ENCODE data around the gene HBZ.
"Not testable (repeated sequence)": the region's sequence is repeated elsewhere in the genome, so short reads cannot be mapped to it uniquely, and the experiment has no call there.

- TF ChIP-seq, protein P1, sequence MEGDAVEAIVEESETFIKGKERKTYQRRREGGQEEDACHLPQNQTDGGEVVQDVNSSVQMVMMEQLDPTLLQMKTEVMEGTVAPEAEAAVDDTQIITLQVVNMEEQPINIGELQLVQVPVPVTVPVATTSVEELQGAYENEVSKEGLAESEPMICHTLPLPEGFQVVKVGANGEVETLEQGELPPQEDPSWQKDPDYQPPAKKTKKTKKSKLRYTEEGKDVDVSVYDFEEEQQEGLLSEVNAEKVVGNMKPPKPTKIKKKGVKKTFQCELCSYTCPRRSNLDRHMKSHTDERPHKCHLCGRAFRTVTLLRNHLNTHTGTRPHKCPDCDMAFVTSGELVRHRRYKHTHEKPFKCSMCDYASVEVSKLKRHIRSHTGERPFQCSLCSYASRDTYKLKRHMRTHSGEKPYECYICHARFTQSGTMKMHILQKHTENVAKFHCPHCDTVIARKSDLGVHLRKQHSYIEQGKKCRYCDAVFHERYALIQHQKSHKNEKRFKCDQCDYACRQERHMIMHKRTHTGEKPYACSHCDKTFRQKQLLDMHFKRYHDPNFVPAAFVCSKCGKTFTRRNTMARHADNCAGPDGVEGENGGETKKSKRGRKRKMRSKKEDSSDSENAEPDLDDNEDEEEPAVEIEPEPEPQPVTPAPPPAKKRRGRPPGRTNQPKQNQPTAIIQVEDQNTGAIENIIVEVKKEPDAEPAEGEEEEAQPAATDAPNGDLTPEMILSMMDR (IDR thresholded peaks at IDR 0.05): not testable (repeated sequence)
- not testable (repeated sequence) for TF ChIP-seq POLR2A (IDR thresholded peaks at IDR 0.05)
These were observed 24.3 kb downstream of the HBZ start, which contains the start of gene HBA1 for GRCh38 chr16:176477-177382.

All from sigmoid colon (tissue), 3 donors.